ENCODE measurements around the gene KCTD18.

GRCh38 chr2:200515155-200515554 lies 5.3 kb upstream of the KCTD18 start:
- no peak for TF ChIP-seq CREM (IDR thresholded peaks at IDR 0.05; ENCODE audit: low read depth)
- TF ChIP-seq SPI1 (IDR thresholded peaks at IDR 0.05; ENCODE audit: borderline replicate concordance, insufficient read depth, low read depth, low read length): no peak
- no peak for TF ChIP-seq RAD21 (IDR thresholded peaks at IDR 0.05; ENCODE audit: insufficient read depth, low read depth, low read length)
- no peak for TF ChIP-seq RCOR1 (conservative IDR thresholded peaks at IDR 0.05; ENCODE audit: low read depth, low read length)
- TF ChIP-seq BMI1 (IDR thresholded peaks at IDR 0.05; ENCODE audit: borderline replicate concordance): no peak
- no peak for TF ChIP-seq TAF1 (IDR thresholded peaks at IDR 0.05; ENCODE audit: borderline replicate concordance, low read depth, low read length)
- TF ChIP-seq SREBF2 (IDR thresholded peaks at IDR 0.05; ENCODE audit: low read length): no peak
- no peak for TF ChIP-seq CTCF (IDR thresholded peaks at IDR 0.05 in 2 of 3, conservative IDR thresholded peaks at IDR 0.05 in 1 of 3; ENCODE audit: control insufficient read depth in 2 of 3, extremely low read depth in 1 of 3, insufficient read depth in 1 of 3, low read depth in 3 of 3, low read length in 3 of 3)
- TF ChIP-seq ZNF207 (IDR thresholded peaks at IDR 0.05; ENCODE audit: borderline replicate concordance): no peak
- TF ChIP-seq GABPA (IDR thresholded peaks at IDR 0.05; ENCODE audit: low read depth): no peak
- TF ChIP-seq MYC (IDR thresholded peaks at IDR 0.05; ENCODE audit: insufficient read depth, insufficient read length, insufficient replicate concordance, low read length, severe bottlenecking): no peak
- no peak for TF ChIP-seq BCLAF1 (IDR thresholded peaks at IDR 0.05)
- TF ChIP-seq REST (IDR thresholded peaks at IDR 0.05; ENCODE audit: low read depth, low read length): no peak
